GM18517 (cell line): Measurements from ENCODE around the gene ITPK1.
"Not testable (repeated sequence)": the region's sequence is repeated elsewhere in the genome, so short reads cannot be mapped to it uniquely, and the experiment has no call there.

Experiments used
- ATAC-seq: cut with Tn5 transposase; IDR thresholded peaks from one replicate; pipeline ENCODE4 v1.9.1; 2021; ENCODE audit warnings: mild to moderate bottlenecking, moderate library complexity; ENCODE audit not compliant: unreplicated experiment

The ITPK1 gene

DNA sequence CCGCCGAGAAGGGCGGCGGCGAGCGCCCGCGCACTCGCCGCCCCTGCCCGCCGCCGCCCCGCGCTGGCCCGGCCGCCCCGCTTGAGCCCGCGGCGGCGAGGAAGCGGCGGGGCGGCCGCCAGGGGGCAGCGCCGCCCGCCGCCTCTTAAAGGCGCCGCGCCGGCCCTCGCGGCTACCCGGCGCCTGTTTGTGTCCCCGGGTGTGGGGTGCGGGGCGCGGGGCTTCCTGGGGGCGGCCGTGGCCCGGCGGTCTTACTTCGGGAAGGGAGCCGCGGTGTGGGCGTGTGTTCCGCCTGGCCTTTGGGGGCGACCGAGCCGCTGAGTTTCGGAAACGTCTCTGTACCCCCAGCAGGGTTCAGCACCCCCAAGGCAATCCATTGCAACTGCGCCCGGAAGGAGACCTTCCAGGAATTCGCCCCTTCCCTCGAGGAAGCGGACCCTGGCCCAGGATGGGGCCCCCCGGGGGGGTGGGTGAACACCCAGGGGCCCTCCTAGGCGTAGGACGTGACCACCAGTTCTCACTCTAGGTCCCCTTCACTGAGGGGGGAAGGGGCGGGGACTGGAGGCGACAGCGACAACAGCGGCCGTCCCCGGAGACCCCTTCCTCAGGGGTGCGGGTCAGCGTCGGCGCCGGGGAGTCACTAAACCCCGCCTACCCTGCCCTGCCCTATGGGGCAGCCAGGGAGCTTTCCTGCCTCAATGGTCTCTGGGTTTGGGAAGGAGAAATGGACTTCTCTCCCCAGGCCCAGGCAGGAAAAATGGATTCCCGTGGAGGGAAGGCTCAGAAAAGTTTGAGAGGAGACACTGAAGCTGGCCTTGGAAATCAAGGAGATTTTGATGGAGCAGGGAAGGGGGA, at the start of gene ITPK1:
Gene ITPK1 (minus strand): TSS at position 105 of the 855 bp plus-strand sequence. CDS start 762 bp downstream, outside the sequence.
- peak; percentile 30 for ATAC-seq

DNA sequence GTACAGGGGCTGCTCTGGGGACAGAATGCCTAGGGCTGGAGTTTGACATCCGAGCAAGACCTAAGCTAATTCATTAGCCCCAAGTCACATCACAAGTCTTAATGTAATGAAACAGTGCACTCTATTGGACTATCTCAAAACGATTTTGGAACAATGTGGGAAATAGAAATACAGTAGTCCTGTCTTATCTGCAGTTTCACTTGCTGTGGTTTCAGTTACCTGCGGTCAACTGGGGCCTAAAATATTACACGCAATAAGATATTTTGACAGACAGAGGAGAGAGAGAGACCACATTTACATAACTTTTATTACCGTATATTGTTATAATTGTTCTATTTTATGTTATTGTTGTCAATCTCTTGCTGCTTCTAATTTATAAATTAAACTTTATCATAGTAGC, 47.8 kb upstream of the ITPK1 start:
- no peak for ATAC-seq

DNA sequence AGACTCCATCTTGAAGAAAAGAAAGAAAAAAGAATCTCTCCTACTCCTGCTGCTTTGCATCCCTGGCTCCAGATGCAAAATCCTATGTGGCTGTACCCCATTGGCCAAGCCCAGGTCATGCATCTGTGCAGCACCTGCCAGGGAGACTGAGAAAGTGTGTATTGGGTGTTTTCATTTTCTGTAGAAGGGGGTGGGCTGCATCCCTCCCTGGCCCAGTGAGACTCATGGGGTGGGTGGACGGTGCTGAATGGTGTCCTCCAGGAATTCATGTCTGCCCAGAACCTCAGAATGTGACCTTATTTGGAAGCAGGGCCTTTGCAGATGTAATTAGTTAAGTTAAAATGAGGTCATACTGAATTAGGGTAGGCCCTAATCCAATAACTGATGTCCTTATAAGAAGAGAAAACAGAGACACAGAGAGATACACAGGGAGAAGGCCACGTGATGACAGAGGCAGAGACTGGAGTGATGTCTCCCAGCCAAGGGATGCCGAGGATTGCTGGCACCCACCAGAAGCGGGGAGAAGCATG, 45.8 kb upstream of the ITPK1 start:
- ATAC-seq, result no peak

DNA sequence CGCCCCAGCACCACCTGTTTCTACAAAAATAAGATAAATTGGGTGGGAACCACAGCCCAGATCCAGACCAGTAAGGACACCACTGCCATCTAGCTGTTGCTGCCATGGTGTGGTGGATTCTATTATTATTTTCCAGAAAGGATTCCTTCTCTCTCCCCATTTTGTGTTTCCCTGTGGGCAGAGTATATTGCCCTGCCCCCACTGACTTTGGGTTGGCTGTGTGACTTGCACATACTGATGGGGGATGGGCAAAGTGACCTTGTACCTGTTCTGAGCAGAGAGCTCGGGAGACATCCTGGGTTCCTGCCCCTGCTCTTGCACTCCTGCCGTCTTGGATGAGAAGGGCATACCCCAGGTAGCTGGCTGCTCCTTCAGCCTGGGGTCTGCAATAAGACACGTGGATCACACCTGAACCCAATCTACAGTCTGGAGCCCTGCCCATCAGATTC, 44.7 kb upstream of the ITPK1 start:
- no peak for ATAC-seq

DNA sequence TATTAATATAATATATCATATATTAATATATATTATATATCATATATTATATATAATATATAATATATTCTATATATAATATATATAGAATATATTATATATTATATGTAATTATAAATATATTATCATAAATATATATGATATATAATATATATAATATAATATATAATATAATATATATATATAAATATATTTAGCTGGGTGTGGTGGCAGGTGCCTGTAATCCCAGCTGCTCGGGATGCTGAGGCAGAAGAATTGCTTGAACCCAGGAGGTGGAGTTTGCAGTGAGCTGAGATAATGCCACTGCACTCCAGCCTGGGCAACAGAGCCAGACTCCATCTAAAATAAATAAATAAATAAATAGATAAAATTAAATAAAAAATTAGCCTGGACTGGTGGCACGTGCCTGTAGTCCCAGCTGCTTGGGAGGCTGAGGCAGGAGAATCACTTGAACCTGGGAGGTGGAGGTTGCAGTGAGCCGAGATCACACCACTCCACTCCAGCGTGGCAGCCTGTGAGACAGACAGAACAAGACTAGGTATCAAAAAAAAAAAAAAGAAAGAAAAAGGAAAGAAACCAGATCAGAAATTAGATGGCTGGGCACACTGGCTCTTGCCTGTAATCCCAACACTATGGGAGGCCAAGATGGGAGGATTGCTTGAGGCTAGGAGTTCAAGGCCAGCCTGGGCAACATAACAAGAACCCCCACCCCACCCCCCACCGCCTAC, 44.1 kb upstream of the ITPK1 start:
- not testable (repeated sequence) for ATAC-seq

DNA sequence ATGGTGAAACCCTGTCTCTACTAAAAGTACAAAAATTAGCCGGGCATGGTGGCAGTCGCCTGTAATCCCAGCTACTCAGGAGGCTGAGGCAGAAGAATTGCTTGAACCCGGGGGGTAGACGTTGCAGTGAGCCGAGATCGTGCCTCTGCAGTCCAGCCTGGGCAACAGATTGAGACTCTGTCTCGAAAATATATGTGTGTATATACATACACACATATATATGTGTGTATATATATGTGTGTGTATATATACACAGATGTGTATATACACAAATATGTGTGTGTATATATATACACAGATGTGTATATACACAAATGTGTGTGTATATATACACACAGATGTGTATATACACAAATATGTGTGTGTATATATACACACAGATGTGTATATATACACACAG, 42.6 kb upstream of the ITPK1 start:
- ATAC-seq, result not testable (repeated sequence)

DNA sequence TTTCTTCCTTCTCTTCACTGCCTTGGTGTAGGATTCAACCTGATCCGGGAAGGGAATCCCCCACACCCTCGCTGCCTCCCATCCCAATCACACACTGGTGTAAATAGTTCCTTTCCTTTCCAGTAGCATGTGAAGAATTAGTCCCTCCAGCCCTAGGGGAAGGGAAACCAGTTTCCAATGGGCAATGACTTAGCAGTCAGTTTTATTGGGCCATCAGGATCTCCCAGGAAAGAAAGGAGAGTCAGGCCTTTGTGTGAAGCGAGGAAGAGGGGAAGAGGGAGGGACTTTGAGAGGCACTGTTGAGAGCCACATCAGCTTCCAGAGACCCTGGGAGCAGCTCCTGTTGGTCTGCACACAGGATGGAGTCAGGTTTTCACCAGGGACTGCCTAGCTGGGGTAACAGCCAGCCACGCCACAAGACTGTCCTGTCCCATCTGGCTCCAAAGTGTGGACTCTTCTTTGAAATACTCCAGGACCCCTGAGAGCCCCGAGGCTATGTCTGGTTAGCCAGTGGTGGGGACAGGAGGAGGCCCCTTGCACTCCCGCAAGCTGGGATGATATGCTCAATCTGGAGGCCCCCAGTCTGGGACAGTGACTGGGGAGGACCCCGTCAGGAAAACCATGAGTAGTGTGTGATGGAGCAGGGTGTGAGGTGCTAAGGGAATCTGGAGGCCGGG, 41.1 kb upstream of the ITPK1 start:
- ATAC-seq, result no peak

DNA sequence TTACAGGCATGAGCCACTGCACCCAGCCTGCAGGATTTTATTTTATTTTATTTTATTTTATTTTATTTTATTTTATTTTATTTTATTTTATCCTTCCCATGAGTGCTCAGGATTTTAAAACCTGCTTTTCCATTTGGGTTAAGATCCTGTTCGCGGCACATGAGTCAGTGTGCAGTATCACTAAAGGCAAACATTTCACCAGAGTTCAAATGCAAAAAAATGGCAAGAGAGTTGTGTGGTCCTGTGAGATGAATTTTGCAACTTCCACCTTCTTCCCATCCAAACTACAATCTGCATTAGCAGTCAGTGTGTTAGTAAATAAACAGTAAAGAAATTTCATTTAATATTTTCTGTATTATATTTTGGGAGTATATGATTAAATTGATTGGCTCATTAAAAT, 39.9 kb upstream of the ITPK1 start:
- no peak for ATAC-seq

DNA sequence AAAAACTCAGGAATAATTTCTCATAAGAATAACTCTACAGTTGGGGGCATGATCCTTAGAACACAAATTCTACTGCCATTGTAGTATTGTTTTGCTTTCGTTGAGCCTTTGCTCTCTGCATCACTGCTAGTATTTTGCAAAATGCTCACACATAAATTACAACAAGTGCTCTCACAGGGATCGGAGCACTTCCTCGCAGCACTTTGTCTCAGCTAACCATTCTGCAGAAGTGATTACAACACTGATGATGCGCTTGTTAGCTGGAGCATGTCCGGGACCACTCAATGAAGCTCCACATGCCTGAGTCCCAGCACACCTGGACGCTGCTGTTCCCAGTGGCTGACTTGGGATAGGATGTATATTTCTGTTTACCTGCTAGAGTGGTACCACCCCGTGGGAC, 37.4 kb upstream of the ITPK1 start:
- ATAC-seq, result no peak

DNA sequence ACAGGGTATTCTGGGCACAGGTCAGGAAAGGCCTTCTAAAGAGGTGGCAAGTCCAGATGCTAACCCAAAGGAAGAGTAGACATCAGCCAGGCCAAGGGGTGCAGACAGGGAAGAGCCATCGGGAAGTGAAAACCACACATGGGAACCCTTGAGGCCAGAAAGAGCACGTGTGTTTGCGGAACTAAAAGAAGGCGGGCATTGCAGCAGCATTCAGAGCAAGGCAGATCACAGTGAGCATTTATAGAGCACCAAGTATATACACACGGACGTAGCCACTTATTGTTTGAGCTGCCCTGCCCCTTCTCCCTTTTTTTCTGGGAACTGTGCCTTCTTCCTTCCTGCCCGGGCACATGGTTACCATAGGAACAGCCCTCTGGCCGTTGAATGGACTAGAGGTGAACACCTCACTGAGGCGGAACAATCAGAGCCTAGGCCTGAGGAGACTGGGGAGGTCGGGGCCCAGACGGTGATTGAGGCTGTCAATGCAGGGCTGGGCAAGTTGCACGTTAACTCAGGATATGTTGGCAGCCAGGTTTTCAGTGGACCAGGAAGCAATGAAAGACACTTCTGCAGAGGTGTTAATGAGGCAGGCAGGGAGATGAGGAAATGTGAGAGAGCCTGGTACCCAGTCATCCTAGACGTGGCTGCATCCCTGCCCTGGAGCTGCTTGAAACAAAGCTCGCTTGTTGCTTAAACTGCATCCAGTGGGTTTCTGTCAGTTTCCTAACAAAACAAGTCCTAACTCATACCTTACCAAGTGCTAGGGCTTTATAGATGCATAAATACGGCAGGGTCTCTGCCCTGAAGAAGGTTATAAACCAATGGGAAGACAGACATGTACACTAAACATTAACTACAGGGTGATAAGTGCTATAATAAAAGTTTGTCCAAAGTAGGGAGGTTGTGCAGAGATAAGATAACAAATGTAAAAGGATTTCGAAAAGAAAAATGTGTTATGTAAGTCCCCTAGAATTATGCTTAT, 34.8 kb upstream of the ITPK1 start:
- ATAC-seq, result no peak

DNA sequence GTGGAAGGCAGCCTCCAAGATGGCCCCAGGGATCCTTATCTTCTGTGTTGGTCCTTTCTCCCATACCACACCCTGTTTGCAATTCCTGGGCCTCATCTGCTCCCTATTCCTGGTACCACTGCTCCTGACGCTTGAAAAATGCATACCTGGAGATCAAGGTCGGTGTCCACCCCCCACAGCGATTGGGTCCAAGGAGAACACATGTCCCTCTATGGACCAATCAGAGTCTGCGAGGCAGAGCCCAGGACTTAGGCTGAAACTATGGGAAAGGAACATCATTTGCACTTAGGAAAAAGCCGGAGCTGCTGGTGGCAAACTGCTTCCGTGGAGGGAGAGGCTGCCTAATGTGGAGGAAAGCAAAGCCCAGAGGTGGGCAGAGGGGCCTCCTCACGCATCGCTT, 33.3 kb upstream of the ITPK1 start:
- ATAC-seq, result no peak

DNA sequence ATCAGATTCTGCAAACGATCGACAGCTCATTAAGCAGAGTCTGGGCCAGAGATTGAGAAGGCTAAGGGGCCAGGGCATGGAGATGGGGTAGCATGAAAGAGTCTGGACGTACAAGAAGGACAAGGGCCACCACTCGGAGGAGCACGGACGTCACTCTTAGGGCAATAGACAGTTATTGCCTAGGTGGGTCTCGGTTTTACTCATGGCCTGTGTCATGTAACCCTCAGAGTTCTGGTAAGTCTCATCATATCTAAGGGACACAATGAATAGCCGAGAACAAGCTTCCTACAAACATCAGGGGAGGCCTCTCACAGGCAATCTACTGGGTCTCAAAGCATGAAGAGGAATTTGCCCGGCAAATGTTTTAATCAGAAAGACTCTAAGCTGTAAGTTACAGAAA, 30.4 kb upstream of the ITPK1 start:
- no peak for ATAC-seq

DNA sequence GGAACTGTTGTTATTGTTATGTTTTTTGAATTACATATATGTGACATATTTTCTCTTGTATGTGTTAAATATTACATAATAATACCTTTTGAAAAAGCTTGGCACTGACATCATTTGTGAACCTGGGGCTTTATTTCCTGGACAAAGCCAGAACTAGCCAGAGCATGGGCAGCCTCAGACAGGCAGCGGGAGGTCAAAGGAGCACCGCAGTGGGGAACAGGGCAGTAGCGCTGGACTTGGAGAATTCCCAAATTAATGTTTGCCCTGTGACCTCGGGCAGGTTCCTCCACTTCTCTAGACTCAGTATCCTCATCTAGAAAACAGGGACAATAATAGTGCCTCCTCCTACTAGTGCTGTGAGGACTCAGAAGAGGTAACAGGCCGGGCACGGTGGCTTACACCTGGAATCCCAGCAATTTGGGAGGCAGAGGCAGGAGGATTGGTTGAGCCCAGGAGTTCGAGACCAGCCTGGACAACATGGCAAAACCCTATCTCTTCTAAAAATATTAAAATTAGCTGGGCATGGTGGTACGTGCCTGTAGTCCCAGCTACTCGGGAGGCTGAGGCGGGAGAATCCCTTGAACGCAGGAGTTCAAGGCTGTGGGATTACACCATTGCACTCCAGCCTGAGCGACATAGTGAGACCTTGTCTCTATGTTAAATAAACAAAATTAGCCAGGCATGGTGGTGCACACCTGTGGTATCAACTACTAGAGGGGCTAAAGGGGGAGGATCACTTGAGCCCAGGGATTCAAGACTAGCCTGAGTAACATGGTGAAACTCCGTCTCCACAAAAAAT, 27.3 kb upstream of the ITPK1 start:
- no peak for ATAC-seq

DNA sequence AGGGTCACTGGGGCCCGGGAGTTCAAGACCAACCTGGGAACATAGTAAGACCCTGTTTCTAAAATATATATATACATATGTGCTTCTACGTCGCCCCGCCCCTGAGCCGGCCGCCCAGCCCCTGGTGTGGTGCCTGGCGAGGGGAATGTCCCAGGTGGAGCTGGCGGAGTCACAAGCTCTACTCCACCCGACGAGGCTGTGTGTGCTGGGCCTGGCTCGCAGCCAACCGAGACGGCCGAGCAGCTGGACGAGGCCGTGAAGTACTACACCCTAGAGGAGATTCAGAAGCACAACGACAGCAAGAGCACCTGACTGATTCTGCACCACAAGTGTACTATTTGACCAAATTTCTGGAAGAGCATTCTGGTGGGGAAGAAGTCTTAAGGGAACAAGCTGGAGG, 22.1 kb upstream of the ITPK1 start:
- ATAC-seq, result no peak

DNA sequence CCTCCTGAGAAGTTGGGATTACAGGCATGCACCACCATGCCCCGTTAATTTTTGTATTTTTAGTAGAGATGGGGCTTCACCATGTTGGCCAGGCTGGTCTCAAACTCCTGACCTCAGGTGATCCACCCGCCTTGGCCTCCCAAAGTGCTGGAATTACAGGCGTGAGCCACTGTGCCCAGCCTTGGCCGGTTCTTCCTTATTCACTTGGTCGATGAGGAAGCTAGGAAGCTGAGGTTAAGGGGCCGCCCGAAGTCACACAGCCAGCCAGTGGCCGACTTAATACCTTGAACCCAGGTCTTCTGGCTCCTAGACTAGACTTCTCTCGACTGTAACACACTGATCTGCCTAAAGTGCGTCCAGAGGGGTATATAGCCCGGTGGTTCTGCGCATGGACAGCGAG, 20.8 kb upstream of the ITPK1 start:
- not testable (repeated sequence) for ATAC-seq

DNA sequence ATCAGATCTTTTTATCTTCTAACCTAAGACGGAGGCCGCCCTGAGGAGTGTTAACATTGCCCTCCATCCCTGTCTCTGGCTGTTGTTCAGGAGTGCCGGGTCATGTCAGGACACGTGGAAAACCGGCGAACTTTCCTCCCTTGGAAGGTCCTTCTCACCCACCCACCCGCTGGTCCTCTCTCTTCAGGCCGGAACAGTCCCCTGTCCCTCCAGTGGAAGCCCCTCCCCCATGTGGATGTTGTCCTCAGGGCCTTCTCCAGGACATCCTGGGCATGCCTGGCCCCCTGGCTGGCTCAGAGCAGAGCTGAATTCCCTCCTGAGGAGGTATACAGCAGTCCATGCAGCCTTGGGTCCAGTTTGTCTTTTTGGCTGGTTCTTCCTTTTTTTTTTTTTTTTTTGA, 20.3 kb upstream of the ITPK1 start:
- ATAC-seq, result no peak

DNA sequence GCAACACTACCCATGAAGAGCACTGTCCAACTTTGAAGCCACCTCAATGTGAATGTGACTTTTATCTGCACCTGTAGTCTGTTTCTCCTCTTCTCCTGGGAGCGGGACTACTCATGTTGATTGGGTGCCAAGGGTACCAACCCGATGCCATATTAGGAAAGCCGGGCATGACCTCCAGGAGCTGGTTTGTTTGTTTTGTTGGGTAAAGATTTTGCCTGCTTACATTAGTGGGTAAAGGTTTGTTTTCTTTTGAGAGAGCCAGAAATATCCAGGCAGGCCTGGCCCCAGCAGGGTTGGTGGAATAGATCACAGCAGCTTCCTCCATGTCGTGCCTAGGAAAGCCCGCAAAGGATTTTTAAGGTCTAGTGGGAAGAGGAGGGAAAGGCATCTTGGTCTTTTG, 19.7 kb upstream of the ITPK1 start:
- no peak for ATAC-seq

DNA sequence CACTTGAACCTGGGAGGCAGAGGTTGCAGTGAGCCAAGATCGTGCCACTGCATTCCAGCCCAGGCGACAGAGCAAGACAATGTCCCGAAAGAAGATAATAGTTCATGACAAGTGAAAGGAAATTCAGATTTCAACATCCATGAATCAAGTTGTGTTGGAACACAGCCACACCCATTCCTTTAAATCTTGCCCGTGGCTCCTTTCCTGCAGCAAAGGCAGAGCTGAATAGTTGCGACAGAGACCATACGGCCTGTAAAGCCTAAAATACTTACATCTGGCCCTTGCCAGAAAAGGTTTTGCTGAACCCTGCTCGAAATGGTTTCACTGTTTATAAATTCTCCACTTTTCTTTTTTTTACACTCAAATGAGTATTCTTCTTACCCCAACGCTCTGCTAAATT, 17.7 kb upstream of the ITPK1 start:
- no peak for ATAC-seq

DNA sequence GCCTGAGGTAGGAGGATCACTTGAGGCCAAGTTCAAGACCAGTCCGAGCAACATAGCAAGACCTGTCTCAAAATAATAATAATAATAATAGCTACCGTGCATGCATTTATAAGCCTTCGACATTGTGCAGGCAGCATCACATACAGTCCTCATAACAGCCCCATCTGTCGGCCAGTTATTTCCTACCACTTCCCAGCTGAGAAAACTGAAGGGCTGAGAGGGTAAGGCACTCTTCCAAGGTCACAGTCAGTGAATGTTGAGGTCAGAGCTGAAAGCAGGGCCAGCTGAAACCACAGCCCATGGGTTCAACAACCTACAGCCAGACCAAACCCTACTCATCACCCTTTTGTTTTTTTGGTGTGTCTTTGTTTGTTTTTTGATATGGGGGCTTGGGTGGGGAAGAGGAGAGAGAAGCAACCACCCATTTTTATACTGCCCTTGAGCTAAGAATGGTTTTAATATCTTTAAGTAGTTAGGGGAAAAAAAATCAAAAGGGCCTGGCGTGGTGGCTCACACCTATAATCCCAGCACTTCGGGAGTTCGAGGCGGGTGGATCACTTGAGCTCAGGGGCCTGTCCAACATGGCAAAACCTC, 16.8 kb upstream of the ITPK1 start:
- no peak for ATAC-seq
